ENCODE data around the gene SLC23A2.

- TF ChIP-seq EZH2 (IDR thresholded peaks at IDR 0.05; ENCODE audit: insufficient read depth, low read length): no peak
- TF ChIP-seq CTCF (IDR thresholded peaks at IDR 0.05; ENCODE audit: insufficient read depth, low read depth, low read length): no peak
Observed at GRCh38 chr20:4936851-4937406, 64.4 kb downstream of the SLC23A2 start.

Data from astrocyte (in vitro differentiated cells and primary cell).